GM11168 (cell line): ENCODE results near the gene DLX3.

Source experiments
- in situ Hi-C: fragments of 300-500 bp; cut with MboI; formaldehyde crosslinking; loops from one replicate; pipeline ENCODE4 v1.12.0; 2022; ENCODE audit warnings: low sequenced_read_pairs; ENCODE audit not compliant: unreplicated experiment

The DLX3 gene

GRCh38 chr17:49978501-49978900 is 16.5 kb downstream of the DLX3 start:
- in situ Hi-C loops, result loop anchor here (5.0 to 25.0 kb wide), 2 partner anchors 116 to 416 kb away; no protein-coding TSS in a partner anchor

GRCh38 chr17:49977463-49978389 is 17.3 kb downstream of the DLX3 start:
- in situ Hi-C loops, result loop anchor here (5.0 to 25.0 kb wide), 2 partner anchors 115 to 415 kb away; no protein-coding TSS in a partner anchor

- in situ Hi-C loops, result loop anchor here (5.0 to 25.0 kb wide), 2 partner anchors 115 to 415 kb away; no protein-coding TSS in a partner anchor
Measured at GRCh38 chr17:49976828-49977202, 18.2 kb downstream of the DLX3 start.

- in situ Hi-C loops, result loop anchor here (5.0 to 25.0 kb wide), 2 partner anchors 114 to 414 kb away; no protein-coding TSS in a partner anchor
Measured at GRCh38 chr17:49976163-49976827, 18.7 kb downstream of the DLX3 start.

- in situ Hi-C loops, result loop anchor here (5.0 to 25.0 kb wide), 2 partner anchors 113 to 413 kb away; no protein-coding TSS in a partner anchor
Measured at GRCh38 chr17:49975531-49975930, 19.5 kb downstream of the DLX3 start.

GRCh38 chr17:49973271-49973615 is 21.8 kb downstream of the DLX3 start:
- in situ Hi-C loops, result no loop called here

- in situ Hi-C loops, result no loop called here
Measured at GRCh38 chr17:49972486-49973270, 22.3 kb downstream of the DLX3 start.

GRCh38 chr17:49971848-49972485 is 23.1 kb downstream of the DLX3 start:
- in situ Hi-C loops, result no loop called here

GRCh38 chr17:49971199-49971847 is 23.7 kb downstream of the DLX3 start:
- in situ Hi-C loops, result no loop called here

GRCh38 chr17:49970498-49970897 is 24.5 kb downstream of the DLX3 start:
- in situ Hi-C loops, result no loop called here

GRCh38 chr17:49969795-49970389 is 25.1 kb downstream of the DLX3 start:
- in situ Hi-C loops, result no loop called here

- in situ Hi-C loops, result no loop called here
Measured at GRCh38 chr17:49969134-49969759, 25.8 kb downstream of the DLX3 start, which contains the start of gene DLX4. Gene DLX4 (plus strand): TSS chr17:49969190. CDS start chr17:49969469, 279 bp downstream.

GRCh38 chr17:49968405-49969133 is 26.5 kb downstream of the DLX3 start:
- in situ Hi-C loops, result no loop called here

- in situ Hi-C loops, result no loop called here
Measured at GRCh38 chr17:49967621-49968404, 27.2 kb downstream of the DLX3 start.

GRCh38 chr17:49967205-49967604 is 27.8 kb downstream of the DLX3 start:
- in situ Hi-C loops, result no loop called here

- in situ Hi-C loops, result no loop called here
Measured at GRCh38 chr17:49966767-49967166, 28.3 kb downstream of the DLX3 start.

GRCh38 chr17:49965524-49965909 is 29.5 kb downstream of the DLX3 start:
- in situ Hi-C loops, result no loop called here
